Hematopoietic multipotent progenitor cell treated with erythropoietin and hydrocortisone succinate and interleukin-3 and kit ligand, for 6 days (in vitro differentiated cells): ENCODE results near the gene NLGN1.

Experiments
- DNase-seq: peaks from one replicate; pipeline ENCODE4 v3.0.0-alpha.2; 2015

The NLGN1 gene

GRCh38 chr3:174317005-174317404 is 919.5 kb downstream of the NLGN1 start:
- no peak for DNase-seq

GRCh38 chr3:174318181-174318580 is 920.6 kb downstream of the NLGN1 start:
- no peak for DNase-seq

GRCh38 chr3:174321548-174321947 is 924.0 kb downstream of the NLGN1 start:
- no peak for DNase-seq

- no peak for DNase-seq
Observed at GRCh38 chr3:174322789-174323188, 925.2 kb downstream of the NLGN1 start.

GRCh38 chr3:174325171-174325570 is 927.6 kb downstream of the NLGN1 start:
- no peak for DNase-seq

GRCh38 chr3:174325834-174326700 is 928.5 kb downstream of the NLGN1 start:
- no peak for DNase-seq

- DNase-seq, result no peak
Observed at GRCh38 chr3:174329321-174329720, 931.8 kb downstream of the NLGN1 start.

- no peak for DNase-seq
Observed at GRCh38 chr3:174330303-174330702, 932.8 kb downstream of the NLGN1 start.

DNA sequence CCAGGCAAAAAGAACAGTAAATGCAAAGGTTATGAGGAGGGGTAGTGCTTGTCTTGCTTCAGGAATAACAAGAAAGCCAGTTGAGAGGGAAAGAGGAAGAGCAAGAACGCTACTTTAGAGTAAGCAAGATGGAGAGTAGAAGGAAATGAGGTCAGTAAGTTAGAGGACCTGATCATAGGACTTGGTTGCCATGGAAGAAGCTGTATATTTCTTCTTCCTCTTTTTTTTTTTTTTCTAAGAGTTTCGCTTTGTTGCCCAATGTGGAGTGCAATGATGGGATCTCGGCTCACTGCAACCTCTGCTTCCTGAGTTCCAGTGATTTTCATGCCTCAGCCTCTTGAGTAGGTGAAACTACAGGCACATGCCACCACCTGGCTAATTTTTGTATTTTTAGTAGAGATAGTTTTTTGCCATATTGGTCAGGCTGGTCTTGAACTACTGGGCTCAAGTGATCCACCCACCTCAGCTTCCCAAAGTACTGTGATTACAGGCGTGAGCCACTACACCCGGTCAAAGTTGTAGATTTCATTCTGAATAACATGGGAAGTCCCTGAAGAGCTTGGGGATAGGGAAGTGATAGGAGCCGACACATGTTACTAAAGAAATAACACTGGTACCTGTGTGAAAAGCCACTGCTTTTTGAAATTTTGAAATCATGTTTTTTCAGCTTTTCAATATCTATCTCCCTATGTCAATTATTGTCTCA is 933.7 kb downstream of the NLGN1 start:
- DNase-seq, result peak; percentile 25

DNA sequence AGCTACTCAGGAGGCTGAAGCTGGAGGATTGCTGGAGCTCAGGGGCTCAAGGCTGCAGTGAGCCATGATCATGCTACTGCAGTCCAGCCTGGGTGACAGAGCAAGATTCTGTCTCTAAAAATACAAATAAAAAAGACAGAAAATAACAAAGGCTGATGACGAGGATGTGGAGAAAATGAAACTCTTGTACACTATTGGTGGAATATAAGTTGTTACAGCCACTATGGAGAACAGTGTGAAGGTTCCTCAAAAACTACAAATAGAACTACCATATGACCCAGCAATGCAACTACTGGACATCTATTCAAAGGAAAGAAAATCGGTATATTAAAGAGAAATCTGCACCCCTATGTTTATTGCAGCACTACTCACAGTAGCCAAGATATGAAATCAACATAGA is 934.8 kb downstream of the NLGN1 start:
- no peak for DNase-seq

DNA sequence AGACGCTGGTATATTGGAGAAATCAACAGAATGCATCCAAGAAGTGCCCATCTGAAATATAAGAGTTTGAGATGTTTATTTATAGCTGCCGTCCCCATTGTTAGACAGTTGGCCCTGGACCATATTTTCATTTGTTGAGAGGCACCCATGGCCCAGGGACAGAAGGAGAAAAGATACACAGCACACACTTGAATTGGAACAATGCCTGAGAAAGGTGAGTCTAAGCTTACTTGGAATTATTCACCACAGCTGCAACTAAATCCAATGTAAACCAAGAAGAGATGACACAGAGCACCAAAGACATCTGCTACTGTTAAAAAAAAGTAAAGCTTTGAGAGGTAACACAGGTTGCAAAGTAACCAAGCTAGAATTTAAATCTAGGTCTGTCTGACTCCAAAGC is 936.1 kb downstream of the NLGN1 start:
- no peak for DNase-seq

DNA sequence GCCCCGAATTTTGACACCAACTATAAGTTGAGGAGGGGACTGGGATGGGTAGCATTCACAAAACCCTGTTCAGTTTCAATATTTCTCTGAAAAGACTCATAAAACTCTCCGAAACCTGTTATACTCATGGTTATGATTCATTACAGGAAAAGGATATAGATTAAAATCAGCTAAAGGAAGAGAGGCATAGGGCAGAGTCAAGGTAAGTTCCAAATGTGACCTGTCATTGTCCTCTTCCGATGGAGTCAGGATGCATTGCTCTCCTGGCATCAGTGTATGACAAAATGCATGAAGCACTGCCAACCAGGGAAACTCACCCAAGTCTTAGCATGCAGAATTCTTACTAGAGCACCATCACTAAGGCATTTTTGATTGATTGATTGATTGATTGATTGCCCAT is 936.6 kb downstream of the NLGN1 start:
- DNase-seq, result no peak

- DNase-seq, result no peak
Observed at GRCh38 chr3:174335324-174335723, 937.8 kb downstream of the NLGN1 start.

DNA sequence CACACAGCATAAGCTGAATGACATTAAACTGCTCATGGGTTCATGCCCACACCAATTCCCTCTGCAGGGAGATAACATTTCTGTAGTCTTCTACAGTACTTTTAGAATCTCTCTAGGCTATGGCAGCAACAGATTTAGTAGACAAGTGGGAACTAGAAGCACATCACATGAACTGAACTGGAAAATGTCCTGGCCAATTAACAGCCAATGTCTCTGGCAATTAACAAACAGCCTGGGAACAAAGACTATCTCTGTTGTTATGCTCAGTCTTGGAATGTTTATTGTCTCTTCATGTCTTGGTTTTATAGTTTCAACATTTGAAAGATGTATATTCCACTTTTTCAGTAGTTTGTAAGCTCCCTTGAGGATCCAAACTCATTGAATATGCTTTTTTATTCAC is 938.4 kb downstream of the NLGN1 start:
- DNase-seq, result no peak
